Ascending aorta (tissue), 2 donors: ENCODE results near the gene CALR. TPM values are rescaled to one million over a fixed set of nuclear protein-coding genes. Genes with fewer than 3 reads are reported as not detected.

Source experiments
- DNase-seq, 2 donors: peaks; one replicate each; pipeline ENCODE4 v3.0.0-alpha.2; 2019; ENCODE audit warnings: low spot score in 2 of 2
- H3K27ac ChIP-seq, 2 donors: fragments of 200-600 bp; sonication (generic); one replicate each; pipeline ENCODE4 v1.5.1; 2016 to 2017; ENCODE audit warnings: mild to moderate bottlenecking in 1 of 2
- H3K27me3 ChIP-seq: fragments of 200-600 bp; sonication (generic); one replicate; pipeline ENCODE4 v1.5.1; 2017
- H3K36me3 ChIP-seq, 2 donors: fragments of 200-600 bp; sonication (generic); one replicate each; pipeline ENCODE4 v1.5.1; 2016
- H3K4me1 ChIP-seq, 2 donors: fragments of 200-600 bp; sonication (generic); one replicate each; pipeline ENCODE4 v1.5.1; 2016 to 2017; ENCODE audit warnings: mild to moderate bottlenecking in 1 of 2
- H3K4me3 ChIP-seq, 2 donors: fragments of 200-600 bp; sonication (generic); one replicate each; pipeline ENCODE4 v1.5.1; 2016 to 2017; ENCODE audit warnings: mild to moderate bottlenecking in 1 of 2
- H3K9me3 ChIP-seq, 2 donors: fragments of 200-600 bp; sonication (generic); one replicate each; pipeline ENCODE4 v1.5.1; 2016
- intact Hi-C: fragments of 100-400 bp; cut with DNase I; formaldehyde crosslinking; loops from one replicate; pipeline ENCODE4 v1.15.1; 2023
- total RNA-seq: library from RNA; depleted of rRNA; stranded (reverse); fragments of >200 nt; gene quantifications from one replicate; pipeline ENCODE4 v1.1.0, GENCODE V29; 2016
- TF ChIP-seq, protein P1 (sequence below), 3 experiments: fragments of 200-600 bp in 2 of 3; fragments of 450-650 bp in 1 of 3; sonication (generic) in 2 of 3; IDR thresholded peaks; one replicate each; pipeline ENCODE4 v1.5.1; 2016 to 2019; ENCODE audit warnings: antibody characterized with exemption in 3 of 3, mild to moderate bottlenecking in 1 of 3, moderate library complexity in 1 of 3

The CALR gene
- total RNA-seq, 1 donor from 2014 or later = 297 TPM

DNA sequence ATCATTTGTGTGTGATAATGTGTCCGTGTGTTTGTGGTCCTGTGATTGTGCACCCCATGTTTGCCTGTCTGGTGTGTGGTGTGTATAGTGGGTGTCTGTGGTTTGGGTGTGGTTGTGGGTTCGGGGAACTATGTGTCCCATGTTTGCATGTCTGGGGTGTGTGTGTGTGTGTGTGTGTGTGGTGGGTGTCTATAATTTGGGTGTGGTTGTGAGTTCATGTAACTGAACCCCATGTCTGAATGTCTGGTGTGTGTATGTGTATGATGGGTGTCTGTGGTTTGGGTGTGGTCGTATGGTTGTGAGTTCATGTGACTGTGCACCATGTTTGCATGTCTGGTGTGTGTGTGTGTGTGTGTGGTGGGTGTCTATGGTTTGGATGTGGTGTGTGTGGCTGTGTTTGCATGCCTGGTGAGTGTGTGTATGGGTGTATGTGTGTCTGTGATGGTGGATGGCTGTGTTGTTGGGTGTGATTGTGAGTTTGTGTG lies 45.8 kb downstream of the CALR start:
- H3K36me3 ChIP-seq = no peaks in the 10 kb centered on the region
- peaks cover 0 to 5% of the 10 kb centered on the region in 2 donors for H3K4me1 ChIP-seq
- H3K27ac ChIP-seq = no peak overlapping the region
- DNase-seq = no peak
- no peaks in the 10 kb centered on the region for H3K9me3 ChIP-seq
- no peaks in the 10 kb centered on the region for H3K27me3 ChIP-seq
- H3K4me3 ChIP-seq = no peak overlapping the region
- intact Hi-C loops = no loop called here
- TF ChIP-seq, protein P1, sequence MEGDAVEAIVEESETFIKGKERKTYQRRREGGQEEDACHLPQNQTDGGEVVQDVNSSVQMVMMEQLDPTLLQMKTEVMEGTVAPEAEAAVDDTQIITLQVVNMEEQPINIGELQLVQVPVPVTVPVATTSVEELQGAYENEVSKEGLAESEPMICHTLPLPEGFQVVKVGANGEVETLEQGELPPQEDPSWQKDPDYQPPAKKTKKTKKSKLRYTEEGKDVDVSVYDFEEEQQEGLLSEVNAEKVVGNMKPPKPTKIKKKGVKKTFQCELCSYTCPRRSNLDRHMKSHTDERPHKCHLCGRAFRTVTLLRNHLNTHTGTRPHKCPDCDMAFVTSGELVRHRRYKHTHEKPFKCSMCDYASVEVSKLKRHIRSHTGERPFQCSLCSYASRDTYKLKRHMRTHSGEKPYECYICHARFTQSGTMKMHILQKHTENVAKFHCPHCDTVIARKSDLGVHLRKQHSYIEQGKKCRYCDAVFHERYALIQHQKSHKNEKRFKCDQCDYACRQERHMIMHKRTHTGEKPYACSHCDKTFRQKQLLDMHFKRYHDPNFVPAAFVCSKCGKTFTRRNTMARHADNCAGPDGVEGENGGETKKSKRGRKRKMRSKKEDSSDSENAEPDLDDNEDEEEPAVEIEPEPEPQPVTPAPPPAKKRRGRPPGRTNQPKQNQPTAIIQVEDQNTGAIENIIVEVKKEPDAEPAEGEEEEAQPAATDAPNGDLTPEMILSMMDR (IDR thresholded peaks at IDR 0.05) = no peak

DNA sequence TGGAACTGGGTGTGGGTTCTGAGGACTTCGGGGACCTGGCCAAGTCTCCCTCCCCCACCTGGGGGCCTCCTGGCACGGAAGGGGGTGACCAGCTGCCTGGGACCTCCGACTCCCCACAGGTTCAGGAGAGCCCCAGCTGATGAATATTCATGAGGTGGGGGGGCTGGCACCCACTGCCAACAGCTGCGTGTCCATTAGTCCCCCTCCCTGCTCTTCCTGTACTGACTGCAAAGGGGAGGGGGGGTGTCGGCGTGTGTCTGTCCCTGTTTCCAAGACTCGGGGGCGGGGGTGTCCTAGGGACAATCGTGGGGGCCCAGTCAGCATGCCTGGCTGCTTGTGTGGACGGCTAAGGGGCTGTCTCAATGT lies 46.3 kb downstream of the CALR start:
- Histone ChIP-seq H3K36me3 (no peaks in the 10 kb centered on the region), H3K9me3 (no peaks in the 10 kb centered on the region), H3K27ac (no peak overlapping the region), H3K4me3 (no peak overlapping the region), H3K4me1 (peaks cover 0 to 5% of the 10 kb centered on the region in 2 donors), H3K27me3 (no peaks in the 10 kb centered on the region)
- TF ChIP-seq, protein P1 (IDR thresholded peaks at IDR 0.05) = no peak
- intact Hi-C loops = no loop called here
- no peak for DNase-seq

DNA sequence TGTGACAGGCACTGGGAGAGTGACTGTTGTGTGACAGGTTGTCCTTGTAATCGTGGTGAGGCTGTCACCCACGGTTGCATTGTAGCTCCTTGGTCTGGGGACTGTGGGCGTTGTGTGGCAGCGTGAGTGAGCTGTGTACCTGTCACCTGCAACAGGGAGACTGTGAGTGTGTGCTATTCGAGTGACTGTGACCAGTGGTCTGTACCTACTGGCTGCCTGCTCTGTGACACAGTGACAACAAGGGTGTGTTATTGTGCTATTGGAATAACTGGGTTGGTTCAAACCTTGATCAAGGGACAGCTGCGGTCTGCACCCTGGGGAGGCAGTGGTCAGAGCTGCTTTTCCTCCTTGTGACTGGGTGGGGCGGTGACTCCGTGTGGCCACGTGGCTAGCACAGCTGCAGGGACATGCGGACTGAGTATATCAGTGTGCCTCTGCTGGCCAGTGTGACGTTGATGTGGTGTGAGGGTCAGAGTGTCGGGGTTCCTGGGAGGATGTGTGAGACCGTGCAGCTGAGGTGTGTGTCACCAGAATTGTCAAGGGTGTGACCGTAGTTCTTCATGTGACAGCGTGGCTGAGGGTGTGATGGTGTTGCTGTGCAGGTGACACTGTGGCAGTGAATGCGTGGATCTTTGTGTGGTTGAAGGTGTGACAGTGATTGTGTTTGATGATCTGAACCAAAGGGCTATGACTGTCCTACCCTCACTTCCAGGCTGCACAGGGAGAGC lies 46.8 kb downstream of the CALR start:
- TF ChIP-seq, protein P1 (IDR thresholded peaks at IDR 0.05) = no peak
- no peaks in the 10 kb centered on the region for H3K9me3 ChIP-seq

DNA sequence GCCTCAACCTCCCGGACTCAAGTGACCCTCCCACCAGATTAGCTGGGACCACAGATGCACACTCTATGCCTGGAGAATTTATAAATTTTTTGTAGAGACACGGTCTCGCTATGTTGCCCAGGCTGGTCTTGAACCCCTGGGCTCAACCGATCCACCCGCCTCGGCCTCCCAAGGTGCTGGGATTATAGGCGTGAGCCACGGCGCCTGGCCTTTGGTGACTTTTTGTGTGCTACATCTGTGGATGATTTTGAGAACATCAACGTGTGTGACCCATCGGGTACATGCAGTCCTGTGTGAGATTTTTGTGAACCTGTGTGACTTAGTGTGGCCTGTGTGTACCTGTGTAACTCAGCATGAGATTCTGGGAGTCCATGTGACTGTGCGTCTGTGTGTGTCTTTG lies 48.3 kb downstream of the CALR start:
- Histone ChIP-seq H3K27ac (no peak overlapping the region), H3K4me1 (peaks cover 0 to 5% of the 10 kb centered on the region in 2 donors)
- intact Hi-C loops = no loop called here

More for the DNA sequence above, 46.8 kb downstream of the CALR start:
- H3K4me3 ChIP-seq = no peak overlapping the region
- peaks cover 0 to 5% of the 10 kb centered on the region in 2 donors for H3K4me1 ChIP-seq
- no peak overlapping the region for H3K27ac ChIP-seq
- intact Hi-C loops = no loop called here
- peak in 1 of 2 donors; percentile 46 for DNase-seq
- no peaks in the 10 kb centered on the region for H3K27me3 ChIP-seq
- H3K36me3 ChIP-seq = no peaks in the 10 kb centered on the region

DNA sequence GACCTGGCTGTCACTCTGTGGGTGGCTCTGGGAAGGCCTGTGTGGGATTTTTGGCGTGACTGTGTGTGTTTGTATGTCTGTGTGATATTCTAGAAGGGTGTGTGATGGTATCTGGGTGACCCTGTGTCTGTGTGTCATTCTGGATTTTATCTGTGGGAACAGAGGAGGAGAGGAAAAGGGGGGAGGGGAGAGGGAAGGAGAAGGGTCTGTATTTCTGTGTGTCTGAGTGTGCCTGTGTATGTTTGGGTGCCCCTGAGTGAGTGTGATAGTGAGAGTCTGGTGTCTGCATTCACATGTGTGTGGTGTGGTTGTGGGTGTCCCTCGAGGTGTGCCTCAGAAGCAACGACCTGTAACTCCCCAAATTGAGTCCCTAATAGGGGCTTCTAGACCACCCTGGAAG lies 48.8 kb downstream of the CALR start:
- no peak overlapping the region for H3K27ac ChIP-seq
- TF ChIP-seq, protein P1 (IDR thresholded peaks at IDR 0.05) = no peak

More for the DNA sequence above, 48.3 kb downstream of the CALR start:
- DNase-seq = no peak
- Histone ChIP-seq H3K9me3 (no peaks in the 10 kb centered on the region), H3K36me3 (no peaks in the 10 kb centered on the region), H3K4me3 (no peak overlapping the region), H3K27me3 (no peaks in the 10 kb centered on the region)
- TF ChIP-seq, protein P1 (IDR thresholded peaks at IDR 0.05) = no peak

More for the DNA sequence above, 48.8 kb downstream of the CALR start:
- H3K9me3 ChIP-seq = no peaks in the 10 kb centered on the region
- H3K4me1 ChIP-seq = peaks cover 0 to 5% of the 10 kb centered on the region in 2 donors
- no peaks in the 10 kb centered on the region for H3K36me3 ChIP-seq
- H3K4me3 ChIP-seq = no peak overlapping the region
- no peaks in the 10 kb centered on the region for H3K27me3 ChIP-seq
- no peak for DNase-seq
- intact Hi-C loops = no loop called here
